ENCODE measurements around the gene RPS6KA3. TPM values are rescaled to one million over a fixed set of nuclear protein-coding genes. Genes with fewer than 3 reads are reported as not detected.
A peak's percentile ranks its signal among the peaks of the same experiment; 100 is the strongest.

The RPS6KA3 gene
- total RNA-seq: 10 to 100 TPM; 13.9 to 20.5 TPM
- polyA plus RNA-seq (2013, experiment 1 of 2): 19.4 TPM
- polyA plus RNA-seq (2013, experiment 2 of 2): 19.4 TPM
- long read RNA-seq, experiment 1, full-length matches to known transcripts: 2 of 10 reads
- long read RNA-seq, experiment 1, partial matches to known transcripts: 0 of 10 reads
- long read RNA-seq, experiment 1, other reads (novel, unspliced or antisense): 8 of 10 reads
- long read RNA-seq, experiment 2, full-length matches to known transcripts: 7 of 15 reads
- long read RNA-seq, experiment 2, partial matches to known transcripts: 0 of 15 reads
- long read RNA-seq, experiment 2, other reads (novel, unspliced or antisense): 8 of 15 reads
- long read RNA-seq, experiment 3, transcript RPS6KA3-216 (22 exons, 2,682 nt): major isoform, 6 of 10 reads
- long read RNA-seq, experiment 3, partial matches to known transcripts: 0 of 10 reads
- long read RNA-seq, experiment 3, other reads (novel, unspliced or antisense): 4 of 10 reads
- long read RNA-seq, experiment 4, partial matches to known transcripts: 0 of 1 reads
- long read RNA-seq, experiment 4, other reads (novel, unspliced or antisense): 1 of 1 reads

DNA sequence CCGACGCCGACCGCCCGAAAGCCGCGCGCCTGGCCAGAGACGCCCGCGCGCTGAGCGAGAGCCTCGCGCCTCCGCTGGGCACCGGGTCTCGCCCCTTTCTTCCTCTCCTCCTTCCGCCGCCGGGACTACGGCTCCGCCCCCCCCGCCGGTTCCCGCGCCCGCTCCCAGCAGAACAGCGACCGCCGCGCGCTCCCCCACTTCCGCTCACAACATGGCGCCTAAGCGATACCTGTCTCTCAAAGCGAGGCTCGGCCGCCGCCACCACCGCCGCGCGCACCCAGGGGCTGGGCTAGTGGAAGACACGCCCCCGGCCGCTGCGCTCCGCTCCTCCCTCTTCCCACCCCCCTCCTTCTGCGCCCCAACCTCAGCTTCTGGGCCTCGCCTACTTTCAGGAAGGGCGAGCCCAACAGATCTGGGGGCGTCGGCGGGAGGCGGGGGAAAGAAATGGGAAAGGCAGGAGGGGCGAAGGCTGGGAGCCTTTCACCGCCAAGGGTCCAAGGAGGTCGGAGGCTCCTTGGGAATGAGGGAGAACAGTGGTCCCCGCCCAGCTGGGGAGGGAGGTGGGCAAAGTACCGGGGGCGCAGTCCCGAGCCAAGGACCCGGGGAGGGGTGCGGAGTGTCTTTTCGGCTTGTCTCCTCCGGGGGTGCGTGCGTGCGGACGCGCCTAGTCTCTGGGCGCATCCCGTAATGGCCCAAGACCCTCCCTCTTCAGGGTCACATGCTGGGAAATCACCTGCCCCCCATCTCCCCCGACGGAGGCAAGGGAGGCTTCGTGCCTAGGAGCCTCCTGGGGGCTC is at the start of gene RPS6KA3:
Gene RPS6KA3 (minus strand): TSS at position 100 of the 797 bp plus-strand sequence. CDS start 277 bp downstream, outside the sequence.
- WGBS, 2 experiments (ENCODE audit: insufficient coverage in 1 of 2, insufficient read length in 1 of 2): 0% methylated on average over 44 of the region's 77 CpGs; no CpG with 5 or more reads in 1 of the 2 experiments
- Histone ChIP-seq H3K4me1 (ENCODE audit: control insufficient read depth, insufficient read depth, low read length) (no peaks in the 10 kb centered on the region), H3K9ac (ENCODE audit: extremely low read depth, low read length, poor library complexity, severe bottlenecking) (peak within 1 kb of the TSS; percentile 73), H3K9me3 (ENCODE audit: control insufficient read depth, low read length) (no peaks in the 10 kb centered on the region), H3K27ac (ENCODE audit: low read depth, low read length) (peak within 1 kb of the TSS; percentile 49), H3K36me3 (ENCODE audit: control insufficient read depth, insufficient read depth, low read length) (no peaks in the 10 kb centered on the region), H3K27me3 (ENCODE audit: control insufficient read depth, insufficient read depth, low read length, poor library complexity, severe bottlenecking) (peaks cover 8% of the 10 kb centered on the region), H3K4me3 (ENCODE audit: low read length) (peak within 1 kb of the TSS; percentile 91)
- TF ChIP-seq, protein P1, sequence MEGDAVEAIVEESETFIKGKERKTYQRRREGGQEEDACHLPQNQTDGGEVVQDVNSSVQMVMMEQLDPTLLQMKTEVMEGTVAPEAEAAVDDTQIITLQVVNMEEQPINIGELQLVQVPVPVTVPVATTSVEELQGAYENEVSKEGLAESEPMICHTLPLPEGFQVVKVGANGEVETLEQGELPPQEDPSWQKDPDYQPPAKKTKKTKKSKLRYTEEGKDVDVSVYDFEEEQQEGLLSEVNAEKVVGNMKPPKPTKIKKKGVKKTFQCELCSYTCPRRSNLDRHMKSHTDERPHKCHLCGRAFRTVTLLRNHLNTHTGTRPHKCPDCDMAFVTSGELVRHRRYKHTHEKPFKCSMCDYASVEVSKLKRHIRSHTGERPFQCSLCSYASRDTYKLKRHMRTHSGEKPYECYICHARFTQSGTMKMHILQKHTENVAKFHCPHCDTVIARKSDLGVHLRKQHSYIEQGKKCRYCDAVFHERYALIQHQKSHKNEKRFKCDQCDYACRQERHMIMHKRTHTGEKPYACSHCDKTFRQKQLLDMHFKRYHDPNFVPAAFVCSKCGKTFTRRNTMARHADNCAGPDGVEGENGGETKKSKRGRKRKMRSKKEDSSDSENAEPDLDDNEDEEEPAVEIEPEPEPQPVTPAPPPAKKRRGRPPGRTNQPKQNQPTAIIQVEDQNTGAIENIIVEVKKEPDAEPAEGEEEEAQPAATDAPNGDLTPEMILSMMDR (conservative IDR thresholded peaks at IDR 0.05): no peak
- H3K27ac Mint-ChIP-seq: peak within 1 kb of the TSS; percentile 91
- H3K9me3 Mint-ChIP-seq: peaks cover 21% of the 10 kb centered on the region
- DNase-seq: peak; percentile 93
- peaks cover 3% of the 10 kb centered on the region for H3K4me1 Mint-ChIP-seq
- H3K27me3 Mint-ChIP-seq (ENCODE audit: insufficient read depth): peaks cover 40% of the 10 kb centered on the region
- peak within 1 kb of the TSS; percentile 77 for H3K4me3 Mint-ChIP-seq
- H3K36me3 Mint-ChIP-seq (ENCODE audit: low read depth): no peaks in the 10 kb centered on the region

DNA sequence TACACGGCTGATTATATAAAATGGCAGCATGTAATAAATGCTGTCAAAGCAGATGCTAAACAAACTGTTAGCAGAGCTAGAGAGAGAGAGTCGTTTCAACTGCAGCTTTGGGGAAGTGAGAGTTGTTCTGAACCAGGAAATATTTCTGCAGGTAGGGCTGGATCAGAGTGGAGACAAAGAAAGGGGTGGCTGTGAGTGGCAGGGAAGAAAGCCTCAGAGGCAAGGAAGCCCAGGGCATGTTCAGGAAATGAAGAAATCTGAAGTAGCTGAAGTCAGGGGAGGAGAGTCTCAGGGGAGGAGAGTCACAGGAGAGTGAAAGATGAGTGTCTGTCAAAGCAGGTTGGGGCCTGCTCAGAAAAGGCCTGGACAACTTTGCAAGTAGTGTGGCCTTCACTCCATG is 48.4 kb upstream of the RPS6KA3 start:
- Histone ChIP-seq H3K9me3 (ENCODE audit: control insufficient read depth, low read length) (no peaks in the 10 kb centered on the region), H3K4me1 (ENCODE audit: control insufficient read depth, insufficient read depth, low read length) (no peaks in the 10 kb centered on the region), H3K27me3 (ENCODE audit: control insufficient read depth, insufficient read depth, low read length, poor library complexity, severe bottlenecking) (no peaks in the 10 kb centered on the region), H3K9ac (ENCODE audit: extremely low read depth, low read length, poor library complexity, severe bottlenecking) (no peak overlapping the region), H3K27ac (ENCODE audit: low read depth, low read length) (no peak overlapping the region), H3K36me3 (ENCODE audit: control insufficient read depth, insufficient read depth, low read length) (no peaks in the 10 kb centered on the region), H3K4me3 (ENCODE audit: low read length) (no peak overlapping the region)
- peaks cover 63% of the 10 kb centered on the region for H3K9me3 Mint-ChIP-seq
- H3K36me3 Mint-ChIP-seq (ENCODE audit: low read depth): no peaks in the 10 kb centered on the region
- peaks cover 8% of the 10 kb centered on the region for H3K27me3 Mint-ChIP-seq (ENCODE audit: insufficient read depth)
- no peaks in the 10 kb centered on the region for H3K4me1 Mint-ChIP-seq
- WGBS, 2 experiments (ENCODE audit: insufficient coverage in 1 of 2, insufficient read length in 1 of 2): 40 to 86% methylated on average over 1 to 2 of the region's 2 CpGs
- TF ChIP-seq, protein P1 (conservative IDR thresholded peaks at IDR 0.05): no peak
- DNase-seq: no peak
- H3K4me3 Mint-ChIP-seq: no peak overlapping the region
- no peak overlapping the region for H3K27ac Mint-ChIP-seq

DNA sequence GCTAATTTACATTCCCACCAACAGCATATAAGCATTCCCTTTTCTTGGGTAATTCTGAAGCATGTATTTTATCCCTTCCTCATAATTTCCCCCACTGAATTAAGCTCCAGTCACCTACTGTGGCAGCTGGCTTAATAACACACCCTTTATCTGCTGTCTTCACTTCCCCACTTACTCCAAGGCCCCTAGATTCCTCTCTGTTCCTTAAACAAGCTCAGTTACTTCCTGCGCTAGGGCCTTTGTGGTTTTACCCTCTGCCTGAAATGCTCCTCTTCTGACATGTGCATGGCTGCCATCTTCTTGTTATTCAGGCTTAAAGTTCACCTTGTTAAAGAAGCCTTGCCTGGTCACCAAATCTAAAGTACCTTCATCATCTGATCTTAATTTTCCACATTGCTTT is 47.2 kb upstream of the RPS6KA3 start:
- Mint-ChIP-seq H3K4me3 (no peak overlapping the region), H3K27me3 (ENCODE audit: insufficient read depth) (peaks cover 8% of the 10 kb centered on the region), H3K36me3 (ENCODE audit: low read depth) (no peaks in the 10 kb centered on the region), H3K27ac (no peak overlapping the region), H3K9me3 (peaks cover 63% of the 10 kb centered on the region), H3K4me1 (no peaks in the 10 kb centered on the region)
- Histone ChIP-seq H3K27me3 (ENCODE audit: control insufficient read depth, insufficient read depth, low read length, poor library complexity, severe bottlenecking) (no peaks in the 10 kb centered on the region), H3K9me3 (ENCODE audit: control insufficient read depth, low read length) (no peaks in the 10 kb centered on the region), H3K4me3 (ENCODE audit: low read length) (no peak overlapping the region), H3K9ac (ENCODE audit: extremely low read depth, low read length, poor library complexity, severe bottlenecking) (no peak overlapping the region), H3K4me1 (ENCODE audit: control insufficient read depth, insufficient read depth, low read length) (no peaks in the 10 kb centered on the region), H3K27ac (ENCODE audit: low read depth, low read length) (no peak overlapping the region), H3K36me3 (ENCODE audit: control insufficient read depth, insufficient read depth, low read length) (no peaks in the 10 kb centered on the region)
- TF ChIP-seq, protein P1 (conservative IDR thresholded peaks at IDR 0.05): no peak
- no peak for DNase-seq
- WGBS, 2 experiments (ENCODE audit: insufficient coverage in 1 of 2, insufficient read length in 1 of 2): 100% methylated on average over 1 of the region's 1 CpG; no CpG with 5 or more reads in 1 of the 2 experiments

Measured in endodermal cell (in vitro differentiated cells).